ENCODE measurements around the gene RSBN1. TPM values are rescaled to one million over a fixed set of nuclear protein-coding genes. Genes with fewer than 3 reads are reported as not detected.

RSBN1 gene
- total and polyA plus RNA-seq, 9 of the 15 experiments (the other 6 are each of a cell fraction or from before 2014, with no cell fraction given) = 4.5 to 24.3 (median 13.0) TPM

- Histone ChIP-seq H3K36me3 (ENCODE audit: control insufficient read depth, insufficient read depth, low read length) (peaks cover 14% of the 10 kb centered on the region), H3K9me1 (ENCODE audit: control insufficient read depth, insufficient read depth, low read length) (peaks cover 5% of the 10 kb centered on the region), H3K4me1 (replicated peaks in 1 of 2; ENCODE audit: control insufficient read depth in 2 of 2, insufficient read depth in 2 of 2, low read length in 2 of 2) (peaks cover 21 to 36% of the 10 kb centered on the region in 2 experiments), H3K79me2 (ENCODE audit: control insufficient read depth, insufficient read depth, low read length) (peaks cover 100% of the 10 kb centered on the region), H4K20me1 (replicated peaks; ENCODE audit: control insufficient read depth, insufficient read depth, low read length) (peaks cover 16% of the 10 kb centered on the region), H3K9me3 (replicated peaks; ENCODE audit: control insufficient read depth, insufficient read depth, low read depth, low read length) (no peaks in the 10 kb centered on the region; the same call in 1 of the 2 replicates), H3K4me3 (no peak overlapping the region), H3K27ac (ENCODE audit: extremely low read depth, low read depth, low read length) (peak overlapping the region; percentile 49; the same call in 1 of the 3 replicates), H3K9ac (ENCODE audit: insufficient read depth in 1 of 2, low read depth in 2 of 2, low read length in 2 of 2) (no peak overlapping the region), H3K27me3 (ENCODE audit: control insufficient read depth in 2 of 2, insufficient read depth in 2 of 2, low read length in 2 of 2) (no peaks in the 10 kb centered on the region), H3K4me2 (ENCODE audit: insufficient read depth, low read length) (no peak overlapping the region), H2AFZ (ENCODE audit: low read depth, low read length) (no peak overlapping the region)
- TF ChIP-seq GTF2F1 (IDR thresholded peaks at IDR 0.05; ENCODE audit: low read depth, low read length) (no peak), ZBTB40 (IDR thresholded peaks at IDR 0.05) (peak; percentile 67), ZBTB40 (CRISPR knock-in tag; IDR thresholded peaks at IDR 0.05) (no peak)
- FAIRE-seq = no peak
- ChIA-PET CTCF (ENCODE audit: low intra/inter-chr PET ratio) (interaction anchor here (0.6 kb wide), 1 partner anchor 690 kb away, joined by 3 read pairs; no protein-coding TSS in a partner anchor), POLR2A (interaction anchor here (0.5 to 1.1 kb wide), 5 partner anchors 11 to 257 kb away, joined by 3 to 4 read pairs (median 3); no protein-coding TSS in a partner anchor)
- no peak for ATAC-seq
- in situ Hi-C loops (cut with MboI) = no loop called here
- DNase-seq (ENCODE audit: extremely low read depth in 1 of 4, low spot score in 3 of 4) = no peak
- intact Hi-C loops (cut with micrococcal nuclease) = loop anchor here (2.0 kb wide), 1 partner anchor 23 kb away; no protein-coding TSS in a partner anchor
- BruUV-seq (replicated peaks) = no TSS peak
- 70% methylated on average over 4 of the region's 4 CpGs for WGBS (ENCODE audit: insufficient coverage, low coverage, missing lambda C conversion rate)
Measured at GRCh38 chr1:113805639-113806038, 6.6 kb downstream of the RSBN1 start.
